ENCODE data around the gene CDH13.

GRCh38 chr16:83366228-83366627 lies 739.5 kb downstream of the CDH13 start:
- TF ChIP-seq, protein P1, sequence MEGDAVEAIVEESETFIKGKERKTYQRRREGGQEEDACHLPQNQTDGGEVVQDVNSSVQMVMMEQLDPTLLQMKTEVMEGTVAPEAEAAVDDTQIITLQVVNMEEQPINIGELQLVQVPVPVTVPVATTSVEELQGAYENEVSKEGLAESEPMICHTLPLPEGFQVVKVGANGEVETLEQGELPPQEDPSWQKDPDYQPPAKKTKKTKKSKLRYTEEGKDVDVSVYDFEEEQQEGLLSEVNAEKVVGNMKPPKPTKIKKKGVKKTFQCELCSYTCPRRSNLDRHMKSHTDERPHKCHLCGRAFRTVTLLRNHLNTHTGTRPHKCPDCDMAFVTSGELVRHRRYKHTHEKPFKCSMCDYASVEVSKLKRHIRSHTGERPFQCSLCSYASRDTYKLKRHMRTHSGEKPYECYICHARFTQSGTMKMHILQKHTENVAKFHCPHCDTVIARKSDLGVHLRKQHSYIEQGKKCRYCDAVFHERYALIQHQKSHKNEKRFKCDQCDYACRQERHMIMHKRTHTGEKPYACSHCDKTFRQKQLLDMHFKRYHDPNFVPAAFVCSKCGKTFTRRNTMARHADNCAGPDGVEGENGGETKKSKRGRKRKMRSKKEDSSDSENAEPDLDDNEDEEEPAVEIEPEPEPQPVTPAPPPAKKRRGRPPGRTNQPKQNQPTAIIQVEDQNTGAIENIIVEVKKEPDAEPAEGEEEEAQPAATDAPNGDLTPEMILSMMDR (IDR thresholded peaks at IDR 0.05) = no peak
- TF ChIP-seq POLR2A (IDR thresholded peaks at IDR 0.05) = no peak

Measured in adrenal gland (tissue), 5 donors.